ENCODE measurements around the gene KIF5A.

DNA sequence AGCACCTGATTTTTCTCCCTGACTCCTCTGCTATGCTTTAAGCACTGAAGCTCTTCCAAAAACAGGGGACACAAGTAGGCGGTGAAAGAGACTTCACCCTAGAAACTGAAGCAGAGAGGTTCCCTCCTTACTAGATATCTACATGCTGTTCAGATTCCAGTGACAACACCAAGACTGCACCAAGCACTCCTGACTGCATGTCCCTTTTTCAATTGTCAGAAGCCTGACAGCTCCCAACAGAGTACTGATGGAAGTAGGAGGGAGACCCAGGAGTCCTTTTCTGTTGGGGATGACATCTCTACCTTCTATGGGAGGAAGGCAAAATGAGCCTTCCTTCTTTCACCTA is 13.3 kb upstream of the KIF5A start:
- TF ChIP-seq, protein P1, sequence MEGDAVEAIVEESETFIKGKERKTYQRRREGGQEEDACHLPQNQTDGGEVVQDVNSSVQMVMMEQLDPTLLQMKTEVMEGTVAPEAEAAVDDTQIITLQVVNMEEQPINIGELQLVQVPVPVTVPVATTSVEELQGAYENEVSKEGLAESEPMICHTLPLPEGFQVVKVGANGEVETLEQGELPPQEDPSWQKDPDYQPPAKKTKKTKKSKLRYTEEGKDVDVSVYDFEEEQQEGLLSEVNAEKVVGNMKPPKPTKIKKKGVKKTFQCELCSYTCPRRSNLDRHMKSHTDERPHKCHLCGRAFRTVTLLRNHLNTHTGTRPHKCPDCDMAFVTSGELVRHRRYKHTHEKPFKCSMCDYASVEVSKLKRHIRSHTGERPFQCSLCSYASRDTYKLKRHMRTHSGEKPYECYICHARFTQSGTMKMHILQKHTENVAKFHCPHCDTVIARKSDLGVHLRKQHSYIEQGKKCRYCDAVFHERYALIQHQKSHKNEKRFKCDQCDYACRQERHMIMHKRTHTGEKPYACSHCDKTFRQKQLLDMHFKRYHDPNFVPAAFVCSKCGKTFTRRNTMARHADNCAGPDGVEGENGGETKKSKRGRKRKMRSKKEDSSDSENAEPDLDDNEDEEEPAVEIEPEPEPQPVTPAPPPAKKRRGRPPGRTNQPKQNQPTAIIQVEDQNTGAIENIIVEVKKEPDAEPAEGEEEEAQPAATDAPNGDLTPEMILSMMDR (conservative IDR thresholded peaks at IDR 0.05; ENCODE audit: low read length) = no peak
- TF ChIP-seq EZH2phosphoT487 (IDR thresholded peaks at IDR 0.05; ENCODE audit: borderline replicate concordance) = no peak

Measured in Loucy (cell line).